ENCODE data around the gene CARMIL1. TPM values are rescaled to one million over a fixed set of nuclear protein-coding genes. Genes with fewer than 3 reads are reported as not detected.

The CARMIL1 gene
- total RNA-seq, 1 donor from 2014 or later = 86.3 TPM

DNA sequence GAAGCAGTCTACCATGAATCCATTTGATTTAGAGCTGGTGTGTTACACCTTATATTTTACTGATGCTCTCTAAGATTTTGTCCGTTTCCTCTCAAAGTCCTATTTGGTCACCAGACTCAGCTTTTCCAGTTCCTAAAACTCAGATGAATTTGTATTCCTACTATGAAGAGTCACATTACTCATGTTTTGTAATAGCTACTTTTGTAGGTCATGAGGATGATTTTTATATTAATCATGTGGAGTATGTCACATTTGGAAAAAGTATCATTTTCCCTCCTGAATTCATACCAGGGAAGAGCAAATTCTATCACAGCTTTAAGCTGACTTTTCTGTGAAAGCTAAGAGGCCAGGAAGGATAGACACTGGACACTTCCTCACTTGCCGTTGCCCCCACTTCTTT, 232.2 kb downstream of the CARMIL1 start:
- Mint-ChIP-seq H3K36me3 (ENCODE audit: insufficient read depth) (peaks cover 15% of the 10 kb centered on the region), H3K4me1 (ENCODE audit: low read depth) (no peaks in the 10 kb centered on the region), H3K9me3 (ENCODE audit: low read depth) (no peaks in the 10 kb centered on the region), H3K27me3 (no peaks in the 10 kb centered on the region), H3K4me3 (ENCODE audit: low read depth) (no peak overlapping the region), H3K27ac (no peak overlapping the region)
- no peak for DNase-seq (ENCODE audit: low spot score, unreplicated experiment)
- TF ChIP-seq, protein P1, sequence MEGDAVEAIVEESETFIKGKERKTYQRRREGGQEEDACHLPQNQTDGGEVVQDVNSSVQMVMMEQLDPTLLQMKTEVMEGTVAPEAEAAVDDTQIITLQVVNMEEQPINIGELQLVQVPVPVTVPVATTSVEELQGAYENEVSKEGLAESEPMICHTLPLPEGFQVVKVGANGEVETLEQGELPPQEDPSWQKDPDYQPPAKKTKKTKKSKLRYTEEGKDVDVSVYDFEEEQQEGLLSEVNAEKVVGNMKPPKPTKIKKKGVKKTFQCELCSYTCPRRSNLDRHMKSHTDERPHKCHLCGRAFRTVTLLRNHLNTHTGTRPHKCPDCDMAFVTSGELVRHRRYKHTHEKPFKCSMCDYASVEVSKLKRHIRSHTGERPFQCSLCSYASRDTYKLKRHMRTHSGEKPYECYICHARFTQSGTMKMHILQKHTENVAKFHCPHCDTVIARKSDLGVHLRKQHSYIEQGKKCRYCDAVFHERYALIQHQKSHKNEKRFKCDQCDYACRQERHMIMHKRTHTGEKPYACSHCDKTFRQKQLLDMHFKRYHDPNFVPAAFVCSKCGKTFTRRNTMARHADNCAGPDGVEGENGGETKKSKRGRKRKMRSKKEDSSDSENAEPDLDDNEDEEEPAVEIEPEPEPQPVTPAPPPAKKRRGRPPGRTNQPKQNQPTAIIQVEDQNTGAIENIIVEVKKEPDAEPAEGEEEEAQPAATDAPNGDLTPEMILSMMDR (IDR thresholded peaks at IDR 0.05; ENCODE audit: unreplicated experiment) = no peak

DNA sequence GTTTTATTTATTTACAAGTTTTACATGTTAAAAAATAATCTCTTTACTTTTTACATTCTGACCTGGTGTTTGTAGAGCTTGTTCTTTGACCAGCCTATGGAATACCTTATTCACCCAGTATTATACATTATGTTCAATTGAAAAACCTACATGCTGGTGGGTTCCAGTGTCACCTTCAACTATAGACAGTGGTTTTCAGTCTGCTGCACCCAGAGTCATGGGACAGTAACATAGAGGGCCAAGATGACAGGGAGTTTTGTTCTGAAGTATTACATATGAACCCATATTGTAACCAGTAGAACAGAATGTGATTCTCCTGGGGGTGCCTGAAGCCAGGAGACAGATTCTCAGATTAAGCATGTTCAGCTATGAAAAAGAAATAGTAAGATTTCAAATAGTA, 233.4 kb downstream of the CARMIL1 start:
- DNase-seq (ENCODE audit: low spot score, unreplicated experiment) = no peak

DNA sequence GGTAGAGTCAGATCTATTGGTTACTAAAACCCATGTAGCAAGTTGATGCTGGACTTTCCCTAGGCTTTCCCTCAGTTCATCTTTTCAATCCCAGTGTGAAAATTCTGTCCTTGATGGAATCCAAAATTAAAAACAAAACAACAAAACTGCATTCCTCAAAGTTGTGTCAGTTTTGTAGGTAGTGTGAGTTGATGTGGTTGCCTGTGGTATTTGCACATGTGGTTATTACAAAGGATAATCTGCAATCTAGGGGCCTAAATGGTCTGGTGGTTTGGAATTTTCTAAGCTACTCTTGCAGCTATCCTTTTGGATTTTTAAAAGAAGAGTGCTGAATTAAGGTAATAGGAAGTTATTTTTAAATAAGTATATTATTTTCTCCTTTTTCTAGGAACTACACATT, 240.7 kb downstream of the CARMIL1 start:
- DNase-seq (ENCODE audit: low spot score, unreplicated experiment) = no peak
- H3K9me3 Mint-ChIP-seq (ENCODE audit: low read depth) = no peaks in the 10 kb centered on the region
- H3K27me3 Mint-ChIP-seq = no peaks in the 10 kb centered on the region
- peaks cover 3% of the 10 kb centered on the region for H3K4me1 Mint-ChIP-seq (ENCODE audit: low read depth)
- TF ChIP-seq, protein P1 (IDR thresholded peaks at IDR 0.05; ENCODE audit: unreplicated experiment) = no peak
- H3K36me3 Mint-ChIP-seq (ENCODE audit: insufficient read depth) = peaks cover 50% of the 10 kb centered on the region
- H3K4me3 Mint-ChIP-seq (ENCODE audit: low read depth) = no peak overlapping the region
- H3K27ac Mint-ChIP-seq = no peak overlapping the region

More for the DNA sequence above, 233.4 kb downstream of the CARMIL1 start:
- H3K4me3 Mint-ChIP-seq (ENCODE audit: low read depth) = no peak overlapping the region
- H3K27me3 Mint-ChIP-seq = no peaks in the 10 kb centered on the region
- no peak overlapping the region for H3K27ac Mint-ChIP-seq
- H3K9me3 Mint-ChIP-seq (ENCODE audit: low read depth) = no peaks in the 10 kb centered on the region
- H3K4me1 Mint-ChIP-seq (ENCODE audit: low read depth) = no peaks in the 10 kb centered on the region
- H3K36me3 Mint-ChIP-seq (ENCODE audit: insufficient read depth) = peaks cover 25% of the 10 kb centered on the region
- TF ChIP-seq, protein P1 (IDR thresholded peaks at IDR 0.05; ENCODE audit: unreplicated experiment) = no peak

DNA sequence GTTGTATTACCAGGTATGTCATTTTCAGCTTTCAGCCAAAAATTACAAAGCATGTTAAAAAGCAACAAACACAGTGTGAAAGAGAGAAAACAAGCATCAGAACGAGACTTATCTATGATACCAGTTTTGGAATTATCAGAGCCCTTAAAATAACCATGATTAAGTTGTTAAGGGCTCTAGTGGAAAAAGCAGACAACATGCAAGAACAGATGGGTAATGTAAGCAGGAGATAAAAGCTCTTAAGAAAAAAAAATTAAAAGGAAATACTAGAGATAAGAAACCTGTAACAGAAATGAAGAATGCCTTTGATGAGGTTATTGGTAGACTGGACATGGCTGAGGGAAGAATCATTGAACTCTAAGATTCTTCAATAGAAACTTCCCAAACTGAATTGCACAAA, 245.4 kb downstream of the CARMIL1 start:
- H3K27me3 Mint-ChIP-seq = no peaks in the 10 kb centered on the region
- peaks cover 43% of the 10 kb centered on the region for H3K36me3 Mint-ChIP-seq (ENCODE audit: insufficient read depth)
- no peak overlapping the region for H3K27ac Mint-ChIP-seq
- H3K4me3 Mint-ChIP-seq (ENCODE audit: low read depth) = no peak overlapping the region
- TF ChIP-seq, protein P1 (IDR thresholded peaks at IDR 0.05; ENCODE audit: unreplicated experiment) = no peak
- DNase-seq (ENCODE audit: low spot score, unreplicated experiment) = no peak
- peaks cover 3% of the 10 kb centered on the region for H3K4me1 Mint-ChIP-seq (ENCODE audit: low read depth)
- no peaks in the 10 kb centered on the region for H3K9me3 Mint-ChIP-seq (ENCODE audit: low read depth)

DNA sequence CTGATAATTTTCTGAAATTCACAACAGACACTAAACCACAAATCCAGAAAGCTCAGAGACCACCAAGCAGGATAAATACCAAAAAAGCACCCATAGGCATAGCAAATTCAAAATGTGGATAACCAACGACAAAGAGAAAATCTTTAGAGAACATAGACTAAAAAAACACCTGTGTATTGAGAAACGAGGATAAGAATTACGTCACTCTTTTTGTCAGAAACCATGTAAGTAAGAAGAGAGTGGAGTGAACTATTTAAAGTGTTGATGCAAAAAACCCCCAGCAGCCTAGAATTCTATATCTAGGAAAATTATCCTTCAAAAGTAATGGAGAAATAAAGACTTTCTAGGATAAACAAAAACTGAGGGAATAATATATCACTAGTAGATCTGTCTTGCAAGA, 245.9 kb downstream of the CARMIL1 start:
- H3K9me3 Mint-ChIP-seq (ENCODE audit: low read depth) = no peaks in the 10 kb centered on the region
- H3K27ac Mint-ChIP-seq = no peak overlapping the region
- no peak overlapping the region for H3K4me3 Mint-ChIP-seq (ENCODE audit: low read depth)
- H3K4me1 Mint-ChIP-seq (ENCODE audit: low read depth) = peaks cover 3% of the 10 kb centered on the region
- TF ChIP-seq, protein P1 (IDR thresholded peaks at IDR 0.05; ENCODE audit: unreplicated experiment) = no peak
- DNase-seq (ENCODE audit: low spot score, unreplicated experiment) = no peak
- no peaks in the 10 kb centered on the region for H3K27me3 Mint-ChIP-seq
- H3K36me3 Mint-ChIP-seq (ENCODE audit: insufficient read depth) = peaks cover 45% of the 10 kb centered on the region

Data from progenitor cell of endocrine pancreas (in vitro differentiated cells).